ENCODE data around the gene MT1F. TPM values are rescaled to one million over a fixed set of nuclear protein-coding genes. Genes with fewer than 3 reads are reported as not detected.

The MT1F gene
- polyA plus RNA-seq (ENCODE audit: insufficient read length in 3 of 3), result 10 to 100 TPM; 53.1 to 66.4 (median 65.7) TPM
- long read RNA-seq, donor 1, transcript MT1F-202 (1 exons, 1,573 nt), result minor isoform, 17 of 641 reads
- long read RNA-seq, donor 1, transcript MT1F-201 (3 exons, 690 nt), result major isoform, 112 of 641 reads
- long read RNA-seq, donor 1, partial matches to known transcripts, result 219 of 641 reads
- long read RNA-seq, donor 1, other reads (novel, unspliced or antisense), result 290 of 641 reads
- long read RNA-seq, donor 2, transcript MT1F-201 (3 exons, 690 nt), result major isoform, 76 of 96 reads
- long read RNA-seq, donor 2, transcript MT1F-202 (1 exons, 1,573 nt), result minor isoform, 18 of 96 reads
- long read RNA-seq, donor 2, partial matches to known transcripts, result 0 of 96 reads
- long read RNA-seq, donor 2, other reads (novel, unspliced or antisense), result 0 of 96 reads
- long read RNA-seq, donor 3, transcript MT1F-202 (1 exons, 1,573 nt), result minor isoform, 15 of 94 reads
- long read RNA-seq, donor 3, transcript MT1F-201 (3 exons, 690 nt), result major isoform, 50 of 94 reads
- long read RNA-seq, donor 3, partial matches to known transcripts, result 0 of 94 reads
- long read RNA-seq, donor 3, other reads (novel, unspliced or antisense), result 28 of 94 reads
- long read RNA-seq, donor 4, transcript MT1F-202 (1 exons, 1,573 nt), result minor isoform, 19 of 111 reads
- long read RNA-seq, donor 4, transcript MT1F-201 (3 exons, 690 nt), result major isoform, 86 of 111 reads
- long read RNA-seq, donor 4, partial matches to known transcripts, result 5 of 111 reads
- long read RNA-seq, donor 4, other reads (novel, unspliced or antisense), result 0 of 111 reads
- long read RNA-seq, donor 5, transcript MT1F-202 (1 exons, 1,573 nt), result minor isoform, 10 of 80 reads
- long read RNA-seq, donor 5, transcript MT1F-201 (3 exons, 690 nt), result major isoform, 69 of 80 reads
- long read RNA-seq, donor 5, partial matches to known transcripts, result 0 of 80 reads
- long read RNA-seq, donor 5, other reads (novel, unspliced or antisense), result 0 of 80 reads
- long read RNA-seq, donor 6, transcript MT1F-202 (1 exons, 1,573 nt), result minor isoform, 12 of 78 reads
- long read RNA-seq, donor 6, transcript MT1F-201 (3 exons, 690 nt), result major isoform, 64 of 78 reads
- long read RNA-seq, donor 6, partial matches to known transcripts, result 0 of 78 reads
- long read RNA-seq, donor 6, other reads (novel, unspliced or antisense), result 0 of 78 reads
- long read RNA-seq, donor 7, transcript MT1F-202 (1 exons, 1,573 nt), result minor isoform, 34 of 213 reads
- long read RNA-seq, donor 7, transcript MT1F-204 (3 exons, 416 nt), result minor isoform, 5 of 213 reads
- long read RNA-seq, donor 7, transcript MT1F-201 (3 exons, 690 nt), result major isoform, 90 of 213 reads
- long read RNA-seq, donor 7, partial matches to known transcripts, result 47 of 213 reads
- long read RNA-seq, donor 7, other reads (novel, unspliced or antisense), result 37 of 213 reads
- long read RNA-seq, donor 8, partial matches to known transcripts, result 0 of 3 reads
- long read RNA-seq, donor 8, other reads (novel, unspliced or antisense), result 0 of 3 reads
- long read RNA-seq, donor 9, transcript MT1F-202 (1 exons, 1,573 nt), result minor isoform, 31 of 135 reads
- long read RNA-seq, donor 9, transcript MT1F-201 (3 exons, 690 nt), result major isoform, 97 of 135 reads
- long read RNA-seq, donor 9, partial matches to known transcripts, result 6 of 135 reads
- long read RNA-seq, donor 9, other reads (novel, unspliced or antisense), result 0 of 135 reads
- long read RNA-seq, donor 10, transcript MT1F-202 (1 exons, 1,573 nt), result minor isoform, 17 of 96 reads
- long read RNA-seq, donor 10, transcript MT1F-201 (3 exons, 690 nt), result major isoform, 59 of 96 reads
- long read RNA-seq, donor 10, partial matches to known transcripts, result 19 of 96 reads
- long read RNA-seq, donor 10, other reads (novel, unspliced or antisense), result 0 of 96 reads
- long read RNA-seq, donor 11, transcript MT1F-202 (1 exons, 1,573 nt), result minor isoform, 16 of 67 reads
- long read RNA-seq, donor 11, transcript MT1F-201 (3 exons, 690 nt), result major isoform, 50 of 67 reads
- long read RNA-seq, donor 11, partial matches to known transcripts, result 0 of 67 reads
- long read RNA-seq, donor 11, other reads (novel, unspliced or antisense), result 0 of 67 reads
- long read RNA-seq, donor 12, transcript MT1F-202 (1 exons, 1,573 nt), result minor isoform, 13 of 75 reads
- long read RNA-seq, donor 12, transcript MT1F-201 (3 exons, 690 nt), result major isoform, 61 of 75 reads
- long read RNA-seq, donor 12, partial matches to known transcripts, result 0 of 75 reads
- long read RNA-seq, donor 12, other reads (novel, unspliced or antisense), result 0 of 75 reads
- long read RNA-seq, donor 13, transcript MT1F-202 (1 exons, 1,573 nt), result minor isoform, 9 of 62 reads
- long read RNA-seq, donor 13, transcript MT1F-201 (3 exons, 690 nt), result major isoform, 42 of 62 reads
- long read RNA-seq, donor 13, partial matches to known transcripts, result 11 of 62 reads
- long read RNA-seq, donor 13, other reads (novel, unspliced or antisense), result 0 of 62 reads
- long read RNA-seq, donor 14, result 0 reads
- long read RNA-seq, donor 15, result 0 reads
- long read RNA-seq, donor 16, transcript MT1F-201 (3 exons, 690 nt), result major isoform, 98 of 176 reads
- long read RNA-seq, donor 16, transcript MT1F-202 (1 exons, 1,573 nt), result minor isoform, 26 of 176 reads
- long read RNA-seq, donor 16, partial matches to known transcripts, result 46 of 176 reads
- long read RNA-seq, donor 16, other reads (novel, unspliced or antisense), result 5 of 176 reads

DNA sequence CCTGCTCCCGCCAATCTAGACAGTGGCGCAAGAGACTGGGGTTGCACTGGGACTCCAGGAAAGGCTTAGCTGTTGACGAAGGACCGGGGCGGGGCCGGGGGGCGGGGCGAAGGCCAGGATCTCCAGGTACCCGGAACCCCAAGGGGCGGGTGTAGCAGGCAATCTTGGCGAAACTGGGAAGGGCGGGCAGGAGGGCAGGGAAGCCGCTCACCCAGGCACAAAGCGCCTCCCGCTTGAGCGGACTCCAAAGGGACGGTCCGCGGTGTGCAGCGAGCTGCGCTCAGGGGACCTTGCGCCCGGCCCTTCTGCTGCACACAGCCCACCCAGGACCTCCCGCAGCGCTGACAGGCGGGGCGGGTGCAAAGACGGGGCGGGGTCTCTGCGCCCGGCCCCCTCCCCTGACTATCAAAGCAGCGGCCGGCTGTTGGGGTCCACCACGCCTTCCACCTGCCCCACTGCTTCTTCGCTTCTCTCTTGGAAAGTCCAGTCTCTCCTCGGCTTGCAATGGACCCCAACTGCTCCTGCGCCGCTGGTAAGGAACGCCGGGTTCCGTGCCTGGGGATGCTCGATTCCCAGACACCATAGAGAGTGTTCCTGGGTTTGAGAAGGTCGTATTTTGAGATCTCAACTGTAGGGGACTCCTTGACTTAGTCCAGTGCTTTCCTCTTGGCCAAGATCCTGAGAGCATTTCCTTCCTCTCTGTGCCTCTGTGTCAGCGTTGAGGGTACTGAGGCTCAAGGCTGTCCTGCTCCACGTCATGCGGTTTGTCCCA is at the start of gene MT1F:
TSS of gene MT1F (plus strand) at position 405 of the 772 bp plus-strand sequence. CDS start at position 505, 100 bp downstream.
- peak; percentile 71 for DNase-seq

DNA sequence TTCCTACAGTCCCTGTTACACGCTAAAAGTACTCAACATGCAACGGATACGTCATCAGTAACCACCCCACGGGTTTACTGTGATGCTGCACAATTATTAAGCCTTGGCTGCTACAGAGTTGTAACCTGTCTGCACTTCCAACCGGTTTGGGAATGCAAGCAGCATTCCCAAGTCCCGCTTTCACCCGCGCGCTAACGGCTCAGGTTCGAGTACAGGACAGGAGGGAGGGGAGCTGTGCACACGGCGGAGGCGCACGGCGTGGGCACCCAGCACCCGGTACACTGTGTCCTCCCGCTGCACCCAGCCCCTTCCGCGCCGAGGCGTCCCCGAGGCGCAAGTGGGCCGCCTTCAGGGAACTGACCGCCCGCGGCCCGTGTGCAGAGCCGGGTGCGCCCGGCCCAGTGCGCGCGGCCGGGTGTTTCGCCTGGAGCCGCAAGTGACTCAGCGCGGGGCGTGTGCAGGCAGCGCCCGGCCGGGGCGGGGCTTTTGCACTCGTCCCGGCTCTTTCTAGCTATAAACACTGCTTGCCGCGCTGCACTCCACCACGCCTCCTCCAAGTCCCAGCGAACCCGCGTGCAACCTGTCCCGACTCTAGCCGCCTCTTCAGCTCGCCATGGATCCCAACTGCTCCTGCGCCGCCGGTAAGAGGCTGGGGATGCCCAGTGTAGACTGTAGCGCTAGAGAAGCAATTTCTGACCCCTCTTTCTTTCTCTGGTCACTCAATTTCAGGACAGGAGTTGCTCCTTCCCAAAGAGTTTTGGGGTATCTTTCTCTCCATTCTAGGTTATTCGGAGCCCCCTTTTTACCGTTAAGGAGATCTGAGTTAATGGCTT is 49.5 kb upstream of the MT1F start, which contains the start of gene MT2A:
TSS of gene MT2A (plus strand) at position 542 of the 833 bp plus-strand sequence. CDS start at position 614, 72 bp downstream.
- peak; percentile 90 for DNase-seq

DNA sequence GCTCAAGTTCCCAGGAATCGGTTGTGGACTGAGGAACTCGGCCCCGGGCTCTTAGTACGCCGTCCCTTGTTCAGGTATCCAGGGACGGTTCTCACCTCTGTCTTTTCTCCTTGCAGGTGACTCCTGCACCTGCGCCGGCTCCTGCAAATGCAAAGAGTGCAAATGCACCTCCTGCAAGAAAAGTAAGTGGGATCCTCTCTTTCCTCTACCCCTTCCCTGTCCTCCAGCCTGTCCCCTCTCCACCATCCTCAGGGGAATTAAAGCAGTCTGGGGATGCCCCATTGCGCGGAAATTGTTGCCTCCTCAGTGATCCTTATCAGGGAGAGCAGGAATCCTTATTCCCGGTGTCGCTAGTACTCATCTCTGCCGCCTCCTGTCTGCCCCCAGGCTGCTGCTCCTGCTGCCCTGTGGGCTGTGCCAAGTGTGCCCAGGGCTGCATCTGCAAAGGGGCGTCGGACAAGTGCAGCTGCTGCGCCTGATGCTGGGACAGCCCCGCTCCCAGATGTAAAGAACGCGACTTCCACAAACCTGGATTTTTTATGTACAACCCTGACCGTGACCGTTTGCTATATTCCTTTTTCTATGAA is 48.8 kb upstream of the MT1F start:
- DNase-seq, result no peak

DNA sequence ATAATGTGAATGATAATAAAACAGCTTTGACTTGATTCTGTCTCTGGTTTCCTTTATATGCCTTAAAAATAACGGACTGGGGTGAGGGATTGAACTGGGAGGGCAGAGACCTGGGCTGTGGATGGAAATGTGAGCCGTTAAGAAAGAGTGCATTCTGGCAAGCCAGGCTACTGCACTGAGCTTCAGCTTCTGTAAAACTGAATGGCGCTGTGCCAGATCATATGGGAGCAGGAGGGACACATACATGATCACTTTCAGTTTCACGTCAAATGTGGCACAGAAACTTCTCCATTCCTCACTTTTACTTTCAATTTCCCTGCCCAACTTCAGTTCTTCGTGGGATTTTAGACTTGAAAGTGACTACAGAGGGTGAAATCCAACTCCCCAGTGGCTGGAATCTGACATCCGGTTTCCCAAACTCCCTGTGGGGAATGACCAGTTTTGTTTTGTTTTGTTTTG is 48.3 kb upstream of the MT1F start:
- peak; percentile 79 for DNase-seq

DNA sequence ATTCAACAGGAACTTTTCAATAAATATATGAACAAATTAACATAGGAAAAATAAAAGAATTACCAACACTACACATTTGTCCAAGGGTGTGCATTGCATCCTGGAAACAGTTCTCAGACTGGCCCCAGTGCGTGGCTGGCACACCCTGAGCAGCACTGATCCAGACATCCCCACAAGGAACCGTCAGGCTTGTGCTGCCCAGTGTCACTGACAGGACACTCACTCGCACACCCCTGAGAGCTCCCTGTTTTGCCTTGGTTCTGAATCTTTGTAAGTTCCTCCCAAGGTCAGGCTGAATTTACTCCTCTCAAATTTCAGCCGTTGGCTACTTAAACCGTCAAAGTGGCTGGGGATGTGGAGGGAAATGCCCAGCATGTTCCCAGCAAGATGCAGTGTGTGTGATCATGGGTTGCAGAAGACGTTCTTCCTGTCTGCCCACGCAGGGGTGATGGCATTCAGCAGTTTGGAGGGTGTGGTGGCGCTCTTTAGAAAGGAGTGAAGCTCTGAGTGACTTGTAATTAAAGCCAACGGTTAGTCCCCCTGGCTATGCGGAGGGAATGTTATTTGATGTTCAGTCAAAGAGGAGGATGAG is 47.6 kb upstream of the MT1F start:
- no peak for DNase-seq

DNA sequence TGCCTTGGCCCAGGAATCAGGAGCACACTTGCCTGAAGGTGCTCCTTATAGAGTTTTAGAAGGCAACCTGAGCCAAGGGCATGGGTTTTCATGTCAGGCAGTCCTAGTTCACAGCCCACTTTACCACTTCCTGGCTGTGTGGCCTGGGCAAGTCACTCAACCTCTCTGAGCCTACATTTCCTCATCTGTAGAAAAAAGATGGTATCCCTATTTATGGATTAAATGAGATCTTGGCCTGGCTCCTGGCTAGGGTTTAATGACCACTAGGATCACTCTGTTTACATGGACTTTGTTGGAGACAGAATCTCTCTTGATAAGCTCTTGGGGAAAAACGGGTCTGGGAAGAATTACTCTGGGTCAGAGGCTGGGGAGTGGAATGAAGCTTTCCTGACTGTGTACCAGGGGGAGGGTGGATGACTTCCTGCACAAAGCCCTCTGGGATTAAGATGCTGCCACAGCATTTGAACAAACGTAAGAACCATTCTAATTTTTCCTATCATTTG is 47.1 kb upstream of the MT1F start:
- DNase-seq, result no peak

DNA sequence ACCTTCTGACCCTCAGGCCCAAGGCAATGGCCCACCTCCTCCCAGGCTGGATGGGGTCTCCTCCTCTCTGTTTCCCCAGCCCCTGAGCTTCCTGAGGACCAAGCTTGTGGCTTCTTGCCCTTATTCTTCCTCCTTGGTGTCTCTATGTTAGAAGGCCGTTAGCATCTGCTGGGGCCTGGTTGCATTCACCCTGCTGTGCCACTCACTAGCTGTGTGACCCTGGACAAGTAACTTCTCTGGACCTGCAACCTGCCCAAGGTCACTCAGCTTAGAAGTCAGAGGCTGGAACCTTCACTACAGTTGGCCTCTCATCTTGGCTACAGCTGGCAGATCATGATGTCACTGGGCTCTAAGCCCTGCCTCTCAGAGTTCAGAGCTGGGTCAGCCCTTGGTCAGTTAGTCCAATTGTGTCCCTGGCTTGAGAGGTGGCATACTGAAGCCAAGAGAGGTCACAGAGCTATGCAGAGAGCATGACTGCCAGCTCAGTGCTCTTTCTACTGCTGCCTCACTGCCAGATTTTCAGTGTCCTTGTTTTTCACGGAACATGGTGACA is 46.4 kb upstream of the MT1F start:
- no peak for DNase-seq

DNA sequence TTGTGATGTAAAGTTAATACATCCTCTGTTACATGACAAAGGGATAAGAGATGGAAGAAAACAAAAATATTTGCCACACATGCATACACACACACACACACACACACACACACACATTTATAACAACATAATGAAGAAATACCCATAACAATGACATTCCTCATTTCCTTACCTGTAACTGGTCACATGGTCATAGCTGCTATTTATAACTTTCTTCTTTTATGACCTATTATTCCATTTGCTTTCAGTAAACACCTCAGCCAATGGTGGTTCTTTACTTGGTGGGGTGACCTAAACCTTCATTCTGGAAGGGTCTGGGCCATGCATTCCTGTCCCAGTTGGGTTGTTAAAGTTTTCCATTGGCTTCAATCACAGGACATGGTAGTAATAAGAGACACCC is 44.1 kb upstream of the MT1F start:
- DNase-seq, result no peak

DNA sequence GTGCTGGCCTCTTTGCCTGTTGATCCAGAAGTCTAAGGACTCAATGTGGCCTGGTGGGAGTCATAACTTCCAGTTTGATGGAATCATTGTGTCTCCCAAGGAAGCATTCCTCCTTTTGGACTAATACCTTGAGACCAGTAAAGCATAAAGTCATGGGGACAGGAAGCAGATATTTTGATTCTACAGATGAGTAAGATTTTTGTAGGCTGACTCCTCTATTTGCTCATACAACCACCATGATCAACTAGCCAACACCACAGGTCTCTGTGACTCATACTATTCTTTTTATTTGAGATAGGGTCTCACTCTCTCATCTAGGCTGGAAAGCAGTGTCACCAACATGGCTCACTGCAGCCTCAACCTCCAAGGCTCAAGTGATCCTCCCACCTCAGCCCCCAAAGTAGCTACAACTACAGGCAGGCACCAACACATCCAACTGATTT is 43.2 kb upstream of the MT1F start:
- no peak for DNase-seq

DNA sequence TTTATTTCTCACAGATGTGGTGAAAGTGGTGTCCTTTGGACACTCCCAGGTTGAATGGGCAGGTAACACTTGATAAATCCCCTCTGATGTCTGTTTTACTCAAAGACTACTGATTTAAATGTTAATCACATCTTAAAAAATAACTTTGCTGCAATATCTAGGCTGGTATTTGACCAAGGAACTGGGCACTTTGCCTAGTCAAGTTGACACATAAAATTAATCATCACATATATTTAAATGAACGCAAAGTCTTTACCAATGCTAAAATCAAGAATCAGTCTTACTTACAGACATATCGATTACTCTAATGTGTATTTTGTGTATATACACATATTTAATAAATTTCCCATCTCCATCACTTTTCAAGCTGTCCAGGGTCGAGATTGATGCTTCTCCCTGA is 42.4 kb upstream of the MT1F start:
- no peak for DNase-seq

DNA sequence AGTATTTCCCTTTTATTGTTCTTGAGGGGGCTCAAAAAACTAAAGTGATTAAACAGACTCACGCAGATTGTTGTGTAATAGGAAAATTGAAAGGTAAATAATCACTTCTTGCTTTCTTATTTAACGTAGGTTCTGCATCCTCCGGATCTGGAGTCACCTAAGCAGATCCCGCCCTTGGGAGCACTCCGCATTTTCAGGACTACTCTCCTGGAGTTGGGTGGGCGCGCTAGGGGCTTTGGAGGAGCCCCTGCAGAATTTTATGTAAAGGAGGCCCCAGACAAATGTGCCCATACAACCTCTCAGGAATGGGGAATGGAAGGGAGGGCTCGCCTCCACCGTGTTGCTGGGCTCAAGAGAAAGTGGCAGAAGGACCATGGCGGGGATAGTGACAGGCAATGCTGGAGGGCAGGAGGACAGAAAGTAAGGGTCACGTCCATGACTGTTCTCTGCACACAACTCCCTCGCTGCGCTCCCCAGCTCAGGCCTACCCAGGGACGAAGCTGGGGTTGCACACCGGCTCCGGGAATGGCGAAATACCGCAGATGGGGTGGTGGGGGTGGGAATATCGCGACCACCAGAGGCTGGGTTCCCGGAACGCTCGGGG is 41.0 kb upstream of the MT1F start:
- DNase-seq, result no peak

DNA sequence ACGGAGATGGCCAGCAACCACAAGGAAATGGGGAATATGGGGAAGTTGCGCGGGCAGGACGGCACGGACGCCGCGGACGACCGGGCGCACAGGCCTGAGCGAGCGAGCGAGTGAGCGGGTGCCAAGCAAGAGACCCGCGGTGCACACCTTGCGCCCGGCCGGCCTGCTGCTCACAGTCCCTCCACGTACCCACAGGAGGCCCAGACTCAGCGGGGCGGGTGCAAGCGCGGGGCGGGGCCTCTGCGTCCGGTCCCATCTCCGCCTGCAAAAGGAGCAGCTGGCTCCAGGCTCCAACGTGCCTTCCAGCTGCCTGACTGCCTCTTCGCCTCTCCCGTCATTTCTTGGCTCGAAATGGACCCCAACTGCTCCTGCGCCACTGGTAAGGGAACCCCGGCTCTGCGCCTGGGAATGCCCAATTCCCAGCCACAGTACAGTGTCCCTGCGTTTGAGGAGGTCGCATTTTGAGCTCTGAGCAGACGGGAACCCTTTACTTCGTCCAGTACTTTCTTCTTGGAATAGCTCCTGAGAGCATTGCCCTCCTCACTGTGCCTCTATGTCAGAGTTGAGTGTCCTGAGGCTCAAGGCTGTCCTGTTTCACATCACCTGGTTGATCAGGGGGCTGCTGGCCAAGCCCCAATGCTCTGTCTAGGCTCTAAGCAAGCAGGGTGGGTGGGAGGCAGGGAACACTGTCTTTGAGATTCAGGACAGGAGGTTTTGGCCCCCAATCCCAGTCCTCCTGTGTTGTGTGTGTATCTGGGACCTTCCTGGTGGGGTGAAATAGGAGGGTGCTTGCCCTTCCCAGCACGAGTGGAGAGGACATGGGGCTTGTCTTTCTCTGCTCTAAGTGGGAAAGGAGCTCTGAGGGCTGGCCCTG is 40.3 kb upstream of the MT1F start:
- no peak for DNase-seq

DNA sequence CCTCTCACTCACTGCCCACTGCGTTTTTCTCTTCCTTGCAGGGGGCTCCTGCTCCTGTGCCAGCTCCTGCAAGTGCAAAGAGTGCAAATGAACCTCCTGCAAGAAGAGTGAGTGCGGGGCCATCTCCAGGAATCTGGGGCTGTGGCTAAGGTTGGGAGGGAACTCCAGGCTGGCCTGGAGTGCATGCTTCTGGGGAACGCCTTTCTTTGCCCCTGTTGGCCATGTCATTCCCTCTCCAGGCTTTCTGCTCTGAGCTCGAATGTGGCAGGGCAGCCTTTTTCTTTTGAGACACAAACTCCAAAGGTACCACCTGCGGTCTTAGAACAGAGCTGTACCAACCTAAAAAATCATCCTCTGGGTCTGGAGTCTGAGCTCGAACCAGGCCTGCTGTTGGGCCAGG is 39.6 kb upstream of the MT1F start:
- no peak for DNase-seq

DNA sequence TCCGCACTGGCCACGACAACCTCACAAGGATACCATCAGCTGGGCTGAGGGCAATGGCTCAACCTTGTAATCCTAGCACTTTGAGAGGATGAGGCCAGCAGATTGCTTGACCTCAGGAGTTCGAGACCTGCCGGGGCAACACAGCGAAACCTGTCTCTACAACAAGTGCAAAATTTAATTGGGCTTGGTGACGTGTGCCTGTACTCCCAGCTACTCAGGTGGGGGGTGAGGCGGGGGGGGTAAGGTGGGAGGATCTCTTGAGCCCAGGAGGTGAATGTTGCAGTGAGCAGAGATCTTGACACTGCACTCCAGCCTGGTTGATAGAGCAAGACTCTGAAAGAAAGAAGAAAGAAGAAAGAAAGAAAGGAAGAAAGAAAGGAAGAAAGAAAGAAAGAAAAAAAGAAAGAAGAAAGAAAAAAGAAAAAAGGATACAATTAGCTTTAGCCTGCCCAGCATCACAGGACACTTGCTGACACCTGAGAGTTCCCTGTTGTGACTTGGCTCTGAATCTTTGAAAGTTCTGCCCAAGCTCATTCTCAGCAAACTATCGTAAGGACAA is 37.3 kb upstream of the MT1F start:
- DNase-seq, result no peak
